PFSK-1 (cell line): ENCODE measurements around the gene DNAH17.

ENCODE experiments used
- FOXP2 ChIP-seq: optimal IDR thresholded peaks from 2 replicates; pipeline ENCODE3; 2011; ENCODE audit warnings: borderline replicate concordance, control low read depth, inconsistent platforms; ENCODE audit not compliant: insufficient read depth; ENCODE audit errors: extremely low read length, extremely low read depth
- POLR2AphosphoS5 ChIP-seq: IDR thresholded peaks from 2 replicates; pipeline ENCODE4 v1.6.1; 2012; ENCODE audit warnings: low read depth, mild to moderate bottlenecking, control low read depth, low read length, moderate library complexity
- SIN3A ChIP-seq: IDR thresholded peaks from 2 replicates; pipeline ENCODE4 v1.6.1; 2012; ENCODE audit warnings: mild to moderate bottlenecking, low read length, moderate library complexity, borderline replicate concordance; ENCODE audit not compliant: insufficient read depth
- TAF1 ChIP-seq: IDR thresholded peaks from 2 replicates; pipeline ENCODE4 v1.6.1; 2012; ENCODE audit warnings: low read length, control low read depth, borderline replicate concordance; ENCODE audit not compliant: insufficient read depth
- TF ChIP-seq, protein P1 (sequence below), 2 experiments: IDR thresholded peaks; 2 replicates each; pipeline versions ENCODE4 v1.6.1 to v1.8.0; 2011 to 2012; ENCODE audit warnings: low read depth in 2 of 2, low read length in 2 of 2, control low read depth in 1 of 2, inconsistent platforms in 1 of 2, mild to moderate bottlenecking in 1 of 2, moderate library complexity in 1 of 2; ENCODE audit not compliant: insufficient read depth in 1 of 2

The DNAH17 gene

DNA sequence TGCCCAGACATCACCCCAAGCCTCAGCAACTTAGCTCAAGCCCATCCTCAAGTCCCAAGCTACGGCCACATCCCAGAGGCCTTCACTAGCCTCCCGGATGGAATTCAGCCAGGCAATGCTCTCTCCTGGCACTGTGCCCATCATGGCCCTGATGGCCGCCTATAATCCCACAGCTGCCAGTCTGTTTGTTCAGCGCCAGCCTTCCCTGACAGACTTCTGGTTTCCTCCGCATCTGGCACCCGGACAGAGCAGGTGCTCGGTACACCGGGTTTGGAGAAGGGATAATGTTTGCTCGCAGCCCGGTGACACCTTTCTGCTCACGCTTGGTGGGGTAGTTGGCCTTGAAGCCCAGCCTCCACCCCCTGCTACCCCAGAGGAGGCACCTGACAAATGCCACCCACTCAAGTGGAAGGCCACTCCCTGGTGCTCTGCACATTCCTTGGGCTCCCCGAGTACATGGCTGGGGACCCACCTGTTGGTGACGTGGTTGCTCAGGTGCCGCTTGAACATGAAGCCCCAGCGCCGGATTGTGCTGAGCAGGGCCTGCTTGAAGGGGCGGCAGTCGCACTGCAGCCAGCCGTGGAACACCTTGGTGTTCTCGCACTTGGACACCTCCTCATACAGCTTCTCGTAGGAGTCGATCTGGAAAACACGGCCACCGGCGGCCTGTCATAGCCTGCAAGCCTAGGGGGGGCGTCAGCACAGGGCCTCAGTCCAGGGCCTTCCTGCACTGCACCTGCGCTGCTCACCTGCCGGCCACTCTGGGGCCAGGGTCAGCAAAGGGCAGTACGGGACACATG is 47.1 kb downstream of the DNAH17 start:
- TF ChIP-seq FOXP2 (no peak), POLR2AphosphoS5 (no peak), TAF1 (no peak), SIN3A (no peak)
- TF ChIP-seq, protein P1, sequence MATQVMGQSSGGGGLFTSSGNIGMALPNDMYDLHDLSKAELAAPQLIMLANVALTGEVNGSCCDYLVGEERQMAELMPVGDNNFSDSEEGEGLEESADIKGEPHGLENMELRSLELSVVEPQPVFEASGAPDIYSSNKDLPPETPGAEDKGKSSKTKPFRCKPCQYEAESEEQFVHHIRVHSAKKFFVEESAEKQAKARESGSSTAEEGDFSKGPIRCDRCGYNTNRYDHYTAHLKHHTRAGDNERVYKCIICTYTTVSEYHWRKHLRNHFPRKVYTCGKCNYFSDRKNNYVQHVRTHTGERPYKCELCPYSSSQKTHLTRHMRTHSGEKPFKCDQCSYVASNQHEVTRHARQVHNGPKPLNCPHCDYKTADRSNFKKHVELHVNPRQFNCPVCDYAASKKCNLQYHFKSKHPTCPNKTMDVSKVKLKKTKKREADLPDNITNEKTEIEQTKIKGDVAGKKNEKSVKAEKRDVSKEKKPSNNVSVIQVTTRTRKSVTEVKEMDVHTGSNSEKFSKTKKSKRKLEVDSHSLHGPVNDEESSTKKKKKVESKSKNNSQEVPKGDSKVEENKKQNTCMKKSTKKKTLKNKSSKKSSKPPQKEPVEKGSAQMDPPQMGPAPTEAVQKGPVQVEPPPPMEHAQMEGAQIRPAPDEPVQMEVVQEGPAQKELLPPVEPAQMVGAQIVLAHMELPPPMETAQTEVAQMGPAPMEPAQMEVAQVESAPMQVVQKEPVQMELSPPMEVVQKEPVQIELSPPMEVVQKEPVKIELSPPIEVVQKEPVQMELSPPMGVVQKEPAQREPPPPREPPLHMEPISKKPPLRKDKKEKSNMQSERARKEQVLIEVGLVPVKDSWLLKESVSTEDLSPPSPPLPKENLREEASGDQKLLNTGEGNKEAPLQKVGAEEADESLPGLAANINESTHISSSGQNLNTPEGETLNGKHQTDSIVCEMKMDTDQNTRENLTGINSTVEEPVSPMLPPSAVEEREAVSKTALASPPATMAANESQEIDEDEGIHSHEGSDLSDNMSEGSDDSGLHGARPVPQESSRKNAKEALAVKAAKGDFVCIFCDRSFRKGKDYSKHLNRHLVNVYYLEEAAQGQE (IDR thresholded peaks at IDR 0.05; ENCODE audit: insufficient read depth in 1 of 2, low read depth in 2 of 2, low read length in 2 of 2), result no peak

DNA sequence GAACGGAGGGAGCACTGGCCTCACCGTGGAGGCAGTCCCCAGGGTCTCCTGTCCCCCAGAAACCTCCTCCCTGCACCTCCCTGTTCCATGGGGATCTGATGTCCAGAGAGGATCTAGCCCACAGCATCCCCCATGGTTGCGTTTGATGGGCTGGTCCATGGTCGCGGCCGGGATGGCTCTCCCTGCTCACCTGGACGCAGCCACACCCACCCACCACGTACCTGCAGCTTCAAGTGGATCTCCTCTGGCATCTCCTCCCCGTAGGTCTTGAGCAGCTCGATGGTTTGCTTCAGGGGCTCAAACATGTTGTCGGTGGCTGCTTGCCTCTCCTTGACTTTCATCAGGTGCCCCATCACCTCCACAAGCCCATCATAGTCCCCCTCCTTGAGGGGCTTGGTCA is 47.9 kb downstream of the DNAH17 start:
- TF ChIP-seq SIN3A, result no peak
- no peak for TF ChIP-seq POLR2AphosphoS5
- no peak for TF ChIP-seq TAF1
- TF ChIP-seq, protein P1 (IDR thresholded peaks at IDR 0.05; ENCODE audit: insufficient read depth in 1 of 2, low read depth in 2 of 2, low read length in 2 of 2), result no peak
- no peak for TF ChIP-seq FOXP2

DNA sequence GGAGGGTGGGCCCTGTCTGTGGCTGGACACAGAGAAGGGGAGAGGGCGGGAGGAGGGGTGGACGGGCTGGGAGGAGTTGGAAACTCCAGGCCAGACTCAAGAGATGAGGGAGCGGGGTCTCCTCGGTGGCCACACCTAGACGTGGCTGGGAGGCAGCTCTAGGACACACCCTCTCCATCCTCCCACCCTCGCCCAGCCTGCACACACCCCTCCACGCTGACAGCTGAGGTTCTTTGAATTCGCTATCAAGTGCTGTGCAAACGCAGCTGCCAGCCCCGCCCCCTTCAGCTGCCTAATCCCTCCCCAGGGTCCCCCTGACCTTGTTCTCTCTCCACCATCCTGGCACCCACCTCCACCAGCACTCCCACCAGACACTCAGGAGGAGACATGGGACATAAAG is 48.7 kb downstream of the DNAH17 start:
- TF ChIP-seq TAF1 (no peak), POLR2AphosphoS5 (no peak), SIN3A (no peak), FOXP2 (no peak)
- TF ChIP-seq, protein P1 (IDR thresholded peaks at IDR 0.05; ENCODE audit: insufficient read depth in 1 of 2, low read depth in 2 of 2, low read length in 2 of 2), result no peak

DNA sequence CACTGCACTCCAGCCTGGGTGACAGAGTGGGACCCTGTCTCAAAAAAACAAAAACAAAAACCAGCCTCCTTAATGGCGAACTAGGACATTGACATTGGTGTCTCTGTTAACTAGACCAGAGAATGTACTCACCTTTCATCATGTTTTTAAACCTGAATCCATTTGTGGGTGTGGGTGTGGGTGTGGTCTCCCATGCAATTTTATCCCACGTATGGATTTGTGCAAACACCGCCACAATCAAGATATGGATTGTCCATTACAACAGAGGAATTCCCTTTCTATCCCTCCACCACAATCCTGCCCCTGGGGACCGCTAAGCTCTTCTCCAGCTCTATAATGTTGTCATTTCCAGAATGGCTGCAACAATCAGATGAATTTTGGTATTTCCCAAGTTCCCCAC is 49.9 kb downstream of the DNAH17 start:
- TF ChIP-seq, protein P1 (IDR thresholded peaks at IDR 0.05; ENCODE audit: insufficient read depth in 1 of 2, low read depth in 2 of 2, low read length in 2 of 2), result no peak
- TF ChIP-seq POLR2AphosphoS5 (no peak), TAF1 (no peak), FOXP2 (no peak), SIN3A (no peak)
